Mesothelial cell of epicardium (in vitro differentiated cells): ENCODE results near the gene MTUS2. TPM values are rescaled to one million over a fixed set of nuclear protein-coding genes. Genes with fewer than 3 reads are reported as not detected.

Experiments
- DNase-seq, 2 experiments: peaks; one replicate each; pipeline ENCODE4 v3.0.0; 2021; ENCODE audit warnings: low spot score in 2 of 2; ENCODE audit not compliant: unreplicated experiment in 2 of 2
- H3K27ac Mint-ChIP-seq: 2 replicates; pipeline ENCODE4 v1.8.0; 2021; ENCODE audit warnings: mixed read lengths
- H3K27me3 Mint-ChIP-seq: 2 replicates; pipeline ENCODE4 v1.8.0; 2021; ENCODE audit warnings: low read depth, mixed read lengths
- H3K36me3 Mint-ChIP-seq: 2 replicates; pipeline ENCODE4 v1.8.0; 2021; ENCODE audit warnings: mixed read lengths
- H3K4me1 Mint-ChIP-seq: 2 replicates; pipeline ENCODE4 v1.8.0; 2021; ENCODE audit warnings: mixed read lengths
- H3K4me3 Mint-ChIP-seq: 2 replicates; pipeline ENCODE4 v1.8.0; 2021; ENCODE audit warnings: mild to moderate bottlenecking, moderate library complexity, mixed read lengths
- H3K9me3 Mint-ChIP-seq: 2 replicates; pipeline ENCODE4 v1.8.0; 2021; ENCODE audit warnings: mixed read lengths
- total RNA-seq: library from RNA; stranded (reverse); gene quantifications from 3 replicates; pipeline ENCODE4 v1.2.1, GENCODE V29; 2021
- TF ChIP-seq, protein P1 (sequence below): fragments of 200-600 bp; sonication (generic); IDR thresholded peaks from one replicate; pipeline ENCODE4 v1.5.0; 2021; ENCODE audit warnings: antibody characterized with exemption; ENCODE audit not compliant: unreplicated experiment

MTUS2 gene
- total RNA-seq, 1 donor from 2014 or later, result 1.4 TPM

DNA sequence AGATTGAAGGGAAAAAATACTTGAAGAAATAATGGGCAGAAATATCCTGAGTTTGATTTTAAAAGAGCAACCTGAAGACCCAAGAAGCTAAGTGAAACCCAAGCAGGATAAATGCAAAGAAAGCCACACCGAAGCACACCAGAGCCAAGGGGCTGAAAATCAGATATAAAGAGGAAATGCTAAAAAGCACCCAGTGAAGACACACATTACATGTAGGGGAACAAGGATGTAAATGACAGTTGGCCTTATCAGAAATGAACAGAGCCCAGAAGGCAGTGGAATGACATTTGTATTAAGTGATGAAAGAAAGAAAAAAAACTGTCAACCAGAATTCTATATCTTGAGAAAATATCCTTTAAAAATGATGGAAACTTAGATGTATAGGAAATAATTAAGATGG, 636.3 kb downstream of the MTUS2 start:
- no peaks in the 10 kb centered on the region for H3K36me3 Mint-ChIP-seq
- no peak overlapping the region for H3K27ac Mint-ChIP-seq
- H3K9me3 Mint-ChIP-seq, result peaks cover 8% of the 10 kb centered on the region
- H3K27me3 Mint-ChIP-seq, result no peaks in the 10 kb centered on the region
- peaks cover 25% of the 10 kb centered on the region for H3K4me1 Mint-ChIP-seq
- DNase-seq, result no peak
- H3K4me3 Mint-ChIP-seq, result no peak overlapping the region
- TF ChIP-seq, protein P1, sequence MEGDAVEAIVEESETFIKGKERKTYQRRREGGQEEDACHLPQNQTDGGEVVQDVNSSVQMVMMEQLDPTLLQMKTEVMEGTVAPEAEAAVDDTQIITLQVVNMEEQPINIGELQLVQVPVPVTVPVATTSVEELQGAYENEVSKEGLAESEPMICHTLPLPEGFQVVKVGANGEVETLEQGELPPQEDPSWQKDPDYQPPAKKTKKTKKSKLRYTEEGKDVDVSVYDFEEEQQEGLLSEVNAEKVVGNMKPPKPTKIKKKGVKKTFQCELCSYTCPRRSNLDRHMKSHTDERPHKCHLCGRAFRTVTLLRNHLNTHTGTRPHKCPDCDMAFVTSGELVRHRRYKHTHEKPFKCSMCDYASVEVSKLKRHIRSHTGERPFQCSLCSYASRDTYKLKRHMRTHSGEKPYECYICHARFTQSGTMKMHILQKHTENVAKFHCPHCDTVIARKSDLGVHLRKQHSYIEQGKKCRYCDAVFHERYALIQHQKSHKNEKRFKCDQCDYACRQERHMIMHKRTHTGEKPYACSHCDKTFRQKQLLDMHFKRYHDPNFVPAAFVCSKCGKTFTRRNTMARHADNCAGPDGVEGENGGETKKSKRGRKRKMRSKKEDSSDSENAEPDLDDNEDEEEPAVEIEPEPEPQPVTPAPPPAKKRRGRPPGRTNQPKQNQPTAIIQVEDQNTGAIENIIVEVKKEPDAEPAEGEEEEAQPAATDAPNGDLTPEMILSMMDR, result no peak

DNA sequence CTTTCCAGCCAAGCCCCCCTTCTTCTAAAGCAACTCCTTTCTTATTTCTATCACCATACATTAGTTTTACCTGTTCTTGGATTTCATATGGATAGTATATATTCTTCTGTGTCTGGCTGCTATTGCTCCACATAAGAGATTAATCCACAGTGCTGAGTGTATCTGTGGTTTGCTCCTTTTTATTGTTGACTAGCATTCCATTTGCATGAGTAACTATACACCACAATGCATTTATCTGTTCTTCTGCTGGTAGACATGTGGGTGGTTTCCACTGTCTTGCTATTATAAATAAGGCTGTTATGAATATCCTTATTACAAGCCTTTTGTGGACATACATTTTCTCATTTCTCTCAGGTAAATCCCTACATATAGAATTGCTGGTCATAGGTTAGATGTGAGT, 637.2 kb downstream of the MTUS2 start:
- Mint-ChIP-seq H3K4me3 (no peak overlapping the region), H3K27ac (no peak overlapping the region), H3K36me3 (no peaks in the 10 kb centered on the region), H3K9me3 (peaks cover 8% of the 10 kb centered on the region), H3K4me1 (peaks cover 25% of the 10 kb centered on the region), H3K27me3 (no peaks in the 10 kb centered on the region)
- no peak for DNase-seq
- TF ChIP-seq, protein P1, result no peak

- H3K27me3 Mint-ChIP-seq, result no peaks in the 10 kb centered on the region
- H3K4me3 Mint-ChIP-seq, result no peak overlapping the region
- no peak overlapping the region for H3K27ac Mint-ChIP-seq
- H3K36me3 Mint-ChIP-seq, result no peaks in the 10 kb centered on the region
- TF ChIP-seq, protein P1, result no peak
- H3K9me3 Mint-ChIP-seq, result peaks cover 8% of the 10 kb centered on the region
- peaks cover 18% of the 10 kb centered on the region for H3K4me1 Mint-ChIP-seq
- no peak for DNase-seq
These were observed 638.3 kb downstream of the MTUS2 start for GRCh38 chr13:29458419-29458818.

DNA sequence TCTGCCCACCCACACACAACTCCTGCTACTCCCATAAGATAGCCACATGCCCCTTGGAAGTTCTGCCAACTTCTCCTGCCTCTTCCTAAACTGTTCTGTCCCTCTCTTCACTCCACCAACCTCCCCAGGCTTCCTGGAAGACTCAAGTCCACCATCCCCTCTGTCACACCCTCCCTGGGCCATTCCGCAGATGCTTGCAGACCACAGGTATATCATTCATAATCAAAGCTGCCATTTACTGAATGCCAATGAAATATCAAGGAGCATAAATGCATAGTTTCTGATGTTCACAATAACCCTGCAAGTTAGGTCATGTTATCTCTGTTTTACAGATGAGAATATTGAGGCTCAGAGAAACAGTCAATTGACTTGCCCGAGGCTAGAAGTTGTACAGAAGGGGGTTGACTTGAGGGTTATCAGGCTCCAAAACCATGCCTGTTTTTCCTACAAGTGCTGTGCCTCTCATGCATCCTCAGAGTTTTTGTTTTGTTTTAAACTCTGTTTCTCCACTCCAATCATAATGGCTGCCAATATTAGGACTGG, 639.7 kb downstream of the MTUS2 start:
- Mint-ChIP-seq H3K36me3 (no peaks in the 10 kb centered on the region), H3K4me3 (no peak overlapping the region), H3K27me3 (no peaks in the 10 kb centered on the region), H3K4me1 (peaks cover 14% of the 10 kb centered on the region), H3K27ac (no peak overlapping the region), H3K9me3 (peaks cover 8% of the 10 kb centered on the region)
- TF ChIP-seq, protein P1, result no peak
- DNase-seq, result no peak

DNA sequence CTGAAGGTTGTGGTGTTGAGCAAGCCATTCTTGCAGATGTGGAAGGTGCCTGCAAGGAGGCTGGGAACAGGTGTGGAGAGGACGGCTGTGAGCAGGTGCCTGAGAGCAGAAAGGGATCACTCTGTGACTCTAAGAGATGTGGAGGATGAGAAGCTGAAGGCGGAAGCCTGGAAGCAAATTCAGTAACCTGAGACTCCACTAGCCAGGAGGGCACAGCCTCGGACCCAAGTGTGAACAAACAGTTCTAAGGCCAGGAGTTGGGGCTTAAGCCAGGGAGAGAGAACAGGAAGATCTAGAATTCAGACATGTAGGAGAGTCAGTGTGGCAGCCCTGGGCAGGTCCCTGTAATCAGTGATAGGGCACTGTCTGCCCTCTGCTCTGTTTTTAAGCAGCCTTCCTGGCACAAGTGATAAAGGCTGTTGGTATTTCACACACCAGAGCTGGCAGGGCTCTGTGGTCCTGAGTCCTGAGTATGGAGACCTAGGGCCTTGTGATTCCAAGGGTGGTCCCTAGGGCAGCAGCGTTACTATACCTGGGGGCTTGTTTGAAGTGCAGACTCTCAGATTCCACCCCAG, 644.1 kb downstream of the MTUS2 start:
- Mint-ChIP-seq H3K36me3 (no peaks in the 10 kb centered on the region), H3K4me3 (no peak overlapping the region), H3K27me3 (no peaks in the 10 kb centered on the region), H3K4me1 (peaks cover 19% of the 10 kb centered on the region), H3K9me3 (no peaks in the 10 kb centered on the region), H3K27ac (no peak overlapping the region)
- no peak for DNase-seq
- TF ChIP-seq, protein P1, result no peak
